Panc1 (cell line): Measurements from ENCODE around the gene ATP2B2. TPM values are rescaled to one million over a fixed set of nuclear protein-coding genes. Genes with fewer than 3 reads are reported as not detected.

Source experiments
- ATAC-seq: fragments of 200-7000 bp; cut with Tn5 transposase; 2 replicates; pipeline ENCODE4 v1.9.1; 2020; ENCODE audit warnings: mild to moderate bottlenecking, moderate library complexity
- BruUV-seq: library from RNA; stranded (reverse); fragments of 400-500 nt; replicated peaks from 2 replicates; lab custom pipeline; 2021; lab: Mats Ljungman, UMichigan
- CTCF ChIA-PET: fragments of 300-600 bp; sonication (Branson Sonifier 250); formaldehyde crosslinking; loops from one replicate; lab custom pipeline; 2022; ENCODE audit warnings: antibody characterized with exemption; lab: Charles Lee
- POLR2A ChIA-PET: fragments of 300-600 bp; sonication (Branson Sonifier 250); formaldehyde crosslinking; loops from one replicate; lab custom pipeline; 2022; ENCODE audit warnings: antibody characterized with exemption; lab: Charles Lee
- DNase-seq: peaks from one replicate; pipeline ENCODE4 v3.0.0-alpha.2; 2010; ENCODE audit warnings: low read depth, low spot score
- H3K27ac ChIP-seq: 2 replicates; pipeline ENCODE4 v1.5.1; 2011; ENCODE audit warnings: mild to moderate bottlenecking, low read length, inconsistent platforms
- H3K27me3 ChIP-seq: fragments of 200-500 bp; sonication (Bioruptor generic); 2 replicates; pipeline ENCODE4 v1.6.0; 2014; ENCODE audit warnings: low read length, inconsistent platforms; ENCODE audit not compliant: control insufficient read depth, insufficient read depth
- H3K36me3 ChIP-seq: fragments of 200-500 bp; sonication (Bioruptor generic); 2 replicates; pipeline ENCODE4 v1.5.1; 2014; ENCODE audit warnings: inconsistent platforms, mild to moderate bottlenecking, low read length, moderate library complexity; ENCODE audit not compliant: control insufficient read depth, insufficient read depth
- H3K4me1 ChIP-seq: 2 replicates; pipeline ENCODE4 v1.5.1; 2011; ENCODE audit warnings: inconsistent platforms, mild to moderate bottlenecking, low read length, moderate library complexity; ENCODE audit not compliant: control insufficient read depth, insufficient read depth
- H3K4me3 ChIP-seq, 2 experiments: 2 replicates each; pipeline ENCODE4 v1.5.1; 2011 to 2012; ENCODE audit warnings: low read depth in 2 of 2, low read length in 2 of 2, mild to moderate bottlenecking in 2 of 2, inconsistent platforms in 1 of 2, moderate library complexity in 1 of 2
- H3K9me3 ChIP-seq: fragments of 200-500 bp; sonication (Bioruptor generic); 2 replicates; pipeline ENCODE4 v1.5.1; 2014; ENCODE audit warnings: low read depth, mild to moderate bottlenecking, inconsistent platforms, low read length, moderate library complexity; ENCODE audit not compliant: control insufficient read depth, insufficient read depth
- CTCF ChIP-seq: fragments of 450-650 bp; IDR thresholded peaks from 2 replicates; pipeline ENCODE4 v1.5.1; 2017; ENCODE audit warnings: mild to moderate bottlenecking
- POLR2AphosphoS5 ChIP-seq: IDR thresholded peaks from 2 replicates; pipeline ENCODE4 v1.6.1; 2012; ENCODE audit warnings: mild to moderate bottlenecking, low read depth, low read length, moderate library complexity
- REST ChIP-seq, 2 experiments: IDR thresholded peaks; 2 replicates each; pipeline ENCODE4 v1.6.1; 2011 to 2012; ENCODE audit warnings: low read depth in 2 of 2, control low read depth in 1 of 2, low read length in 1 of 2, mild to moderate bottlenecking in 1 of 2, moderate library complexity in 1 of 2; ENCODE audit not compliant: insufficient read depth in 1 of 2
- SIN3A ChIP-seq: IDR thresholded peaks from 2 replicates; pipeline ENCODE4 v1.6.1; 2012; ENCODE audit warnings: low read depth, mild to moderate bottlenecking, low read length, moderate library complexity, borderline replicate concordance; ENCODE audit not compliant: insufficient read depth
- TCF7L2 ChIP-seq: IDR thresholded peaks from 2 replicates; pipeline ENCODE4 v1.6.1; 2011; ENCODE audit warnings: mild to moderate bottlenecking, low read depth, low read length, inconsistent platforms
- in situ Hi-C: cut with HindIII; loops from 2 replicates; pipeline ENCODE4 v1.10.0; 2016; ENCODE audit warnings: low sequenced_read_pairs, low pct_unique_long_range_greater_than_20kb
- intact Hi-C: fragments of 100-400 bp; cut with micrococcal nuclease; formaldehyde crosslinking; loops from one replicate; pipeline ENCODE4 v1.10.0; 2022; ENCODE audit not compliant: unreplicated experiment
- total RNA-seq: library from RNA; stranded (reverse); gene quantifications from one replicate; pipeline ENCODE4 v1.2.1, GENCODE V29; 2021; ENCODE audit not compliant: unreplicated experiment

Gene ATP2B2
- total RNA-seq, 1 experiment from 2014 or later: not detected

- H3K27me3 ChIP-seq: no peaks in the 10 kb centered on the region
- CTCF ChIA-PET: no interaction called here
- POLR2A ChIA-PET: no interaction called here
- H3K36me3 ChIP-seq: no peaks in the 10 kb centered on the region
- DNase-seq: no peak
- H3K4me3 ChIP-seq: no peak overlapping the region
- BruUV-seq: no TSS peak
- TF ChIP-seq SIN3A (no peak), TCF7L2 (no peak), POLR2AphosphoS5 (no peak), REST (IDR thresholded peaks at IDR 0.05; ENCODE audit: insufficient read depth in 1 of 2, low read depth in 2 of 2, low read length in 1 of 2) (no peak), CTCF (no peak)
- in situ Hi-C loops: no loop called here
- ATAC-seq: no peak
- no peak overlapping the region for H3K27ac ChIP-seq
- H3K4me1 ChIP-seq: no peaks in the 10 kb centered on the region
- intact Hi-C loops: no loop called here
- H3K9me3 ChIP-seq: no peaks in the 10 kb centered on the region
These were observed 110.2 kb downstream of the ATP2B2 start for GRCh38 chr3:10395196-10395595.

- no peaks in the 10 kb centered on the region for H3K9me3 ChIP-seq
- ChIA-PET CTCF (no interaction called here), POLR2A (no interaction called here)
- H3K4me3 ChIP-seq: no peak overlapping the region
- no peak for TF ChIP-seq POLR2AphosphoS5
- no peak for TF ChIP-seq TCF7L2
- no peak for TF ChIP-seq CTCF
- no peak for TF ChIP-seq REST (IDR thresholded peaks at IDR 0.05; ENCODE audit: insufficient read depth in 1 of 2, low read depth in 2 of 2, low read length in 1 of 2)
- TF ChIP-seq SIN3A: no peak
- intact Hi-C loops: no loop called here
- ATAC-seq (no peak), DNase-seq (no peak)
- BruUV-seq: no TSS peak
- no peaks in the 10 kb centered on the region for H3K4me1 ChIP-seq
- H3K36me3 ChIP-seq: no peaks in the 10 kb centered on the region
- H3K27me3 ChIP-seq: no peaks in the 10 kb centered on the region
- H3K27ac ChIP-seq: no peak overlapping the region
- in situ Hi-C loops: no loop called here
These were observed 110.8 kb downstream of the ATP2B2 start for GRCh38 chr3:10394491-10395025.
